Ovary (tissue), 3 donors: ENCODE results near the gene FRMD1.

Experiments
- POLR2A ChIP-seq: fragments of 450-650 bp; IDR thresholded peaks from one replicate; pipeline ENCODE4 v1.6.1; 2017; ENCODE audit warnings: antibody characterized with exemption, mild to moderate bottlenecking, moderate library complexity
- TF ChIP-seq, protein P1 (sequence below), 3 donors: fragments of 450-650 bp in 2 of 3; fragments of 200-600 bp in 1 of 3; IDR thresholded peaks; one replicate each; pipeline versions ENCODE4 v1.5.1 to v1.8.0; 2016 to 2022; ENCODE audit warnings: antibody characterized with exemption in 3 of 3, mild to moderate bottlenecking in 1 of 3
- donor health status: DM: no; HTN: no; CAD: no.

DNA sequence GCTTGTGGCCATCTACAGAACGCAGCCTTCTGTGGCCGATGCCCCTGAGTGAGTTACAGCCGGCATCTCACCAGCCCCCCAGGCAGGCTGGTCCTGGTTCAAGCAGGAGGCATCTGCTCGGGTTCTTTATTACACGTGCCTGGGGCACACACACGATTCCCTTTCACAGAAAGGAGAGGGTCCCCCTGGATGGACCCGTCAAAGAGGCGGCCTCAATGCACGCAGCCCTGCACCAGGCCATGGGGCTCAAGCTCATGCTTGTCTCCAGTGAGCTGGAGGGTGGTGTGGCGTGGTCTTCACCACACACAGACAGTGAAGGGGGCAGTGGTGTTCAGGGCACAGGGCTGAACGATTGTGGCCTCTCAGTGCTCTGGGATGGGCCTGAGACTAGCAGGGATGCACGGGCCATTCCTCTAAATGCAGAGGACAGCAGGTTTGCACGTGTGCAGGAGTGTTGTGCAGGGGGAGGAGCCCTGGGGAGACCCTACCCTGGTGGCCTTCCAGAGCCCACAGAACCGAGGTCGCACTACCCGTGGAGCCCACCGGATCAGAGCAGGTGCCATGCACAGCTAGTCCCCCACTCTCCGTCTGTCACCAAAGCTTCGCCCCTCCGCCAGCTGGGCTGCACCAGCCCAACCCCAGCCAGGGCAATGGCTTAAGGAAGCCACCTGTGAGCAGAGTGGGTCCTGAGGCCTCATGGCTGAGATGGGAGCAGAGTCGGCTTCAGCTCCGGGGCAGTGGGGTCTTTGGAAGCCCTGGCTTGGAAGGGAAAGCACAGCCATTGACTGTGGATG is 23.1 kb downstream of the FRMD1 start:
- TF ChIP-seq, protein P1, sequence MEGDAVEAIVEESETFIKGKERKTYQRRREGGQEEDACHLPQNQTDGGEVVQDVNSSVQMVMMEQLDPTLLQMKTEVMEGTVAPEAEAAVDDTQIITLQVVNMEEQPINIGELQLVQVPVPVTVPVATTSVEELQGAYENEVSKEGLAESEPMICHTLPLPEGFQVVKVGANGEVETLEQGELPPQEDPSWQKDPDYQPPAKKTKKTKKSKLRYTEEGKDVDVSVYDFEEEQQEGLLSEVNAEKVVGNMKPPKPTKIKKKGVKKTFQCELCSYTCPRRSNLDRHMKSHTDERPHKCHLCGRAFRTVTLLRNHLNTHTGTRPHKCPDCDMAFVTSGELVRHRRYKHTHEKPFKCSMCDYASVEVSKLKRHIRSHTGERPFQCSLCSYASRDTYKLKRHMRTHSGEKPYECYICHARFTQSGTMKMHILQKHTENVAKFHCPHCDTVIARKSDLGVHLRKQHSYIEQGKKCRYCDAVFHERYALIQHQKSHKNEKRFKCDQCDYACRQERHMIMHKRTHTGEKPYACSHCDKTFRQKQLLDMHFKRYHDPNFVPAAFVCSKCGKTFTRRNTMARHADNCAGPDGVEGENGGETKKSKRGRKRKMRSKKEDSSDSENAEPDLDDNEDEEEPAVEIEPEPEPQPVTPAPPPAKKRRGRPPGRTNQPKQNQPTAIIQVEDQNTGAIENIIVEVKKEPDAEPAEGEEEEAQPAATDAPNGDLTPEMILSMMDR (IDR thresholded peaks at IDR 0.05), result no peak
- no peak for TF ChIP-seq POLR2A
